Left lung (tissue), 14 donors: ENCODE data around the gene ZMPSTE24. TPM values are rescaled to one million over a fixed set of nuclear protein-coding genes. Genes with fewer than 3 reads are reported as not detected.
"Not testable (repeated sequence)": the region's sequence is repeated elsewhere in the genome, so short reads cannot be mapped to it uniquely, and the experiment has no call there.

ENCODE experiments used
- ATAC-seq: fragments of 200-7000 bp; cut with Tn5 transposase; one replicate; pipeline ENCODE4 v1.9.1; 2020; ENCODE audit warnings: moderate library complexity
- DNase-seq, 4 donors: peaks; one replicate each; pipeline ENCODE4 v3.0.0-alpha.2; 2013 to 2020
- H3K27ac ChIP-seq, 2 donors: fragments of 200-600 bp; sonication (generic) in 1 of 2; one replicate each; pipeline versions ENCODE4 v1.5.0 to v1.8.0; 2020 to 2021
- H3K27me3 ChIP-seq, 2 donors: fragments of 200-600 bp; sonication (generic) in 1 of 2; one replicate each; pipeline versions ENCODE4 v1.5.0 to v1.8.0; 2020 to 2021
- H3K36me3 ChIP-seq, 2 donors: fragments of 200-600 bp; sonication (generic) in 1 of 2; one replicate each; pipeline versions ENCODE4 v1.5.0 to v1.8.0; 2020 to 2021
- H3K4me1 ChIP-seq, 2 donors: fragments of 200-600 bp; one replicate each; pipeline ENCODE4 v1.8.0; 2021
- H3K4me3 ChIP-seq, 2 donors: fragments of 200-600 bp; sonication (generic) in 1 of 2; one replicate each; pipeline versions ENCODE4 v1.5.0 to v1.8.0; 2020 to 2021; ENCODE audit warnings: mild to moderate bottlenecking in 1 of 2
- H3K9me3 ChIP-seq, 2 donors: fragments of 200-600 bp; sonication (generic) in 1 of 2; one replicate each; pipeline versions ENCODE4 v1.5.0 to v1.8.0; 2020 to 2021
- CTCF ChIP-seq, 2 donors: fragments of 200-600 bp; sonication (generic) in 1 of 2; IDR thresholded peaks; one replicate each; pipeline versions ENCODE4 v1.5.0 to v1.8.0; 2021; ENCODE audit warnings: antibody characterized with exemption in 2 of 2
- intact Hi-C, 2 donors: fragments of 100-400 bp; cut with DNase I; formaldehyde crosslinking; loops; one replicate each; pipeline versions ENCODE4 v1.11.2 to v1.14.2; 2022
- long read RNA-seq, 12 donors: library from polyadenylated mRNA in 2 of 12; unstranded in 2 of 12; transcript quantifications; one replicate each; pipeline ENCODE4 v2.0.0 and lab custom pipeline, GENCODE V29; 2019 to 2026
- polyA plus RNA-seq, 6 donors: library from polyadenylated mRNA; unstranded; fragments of 120-200 nt; gene quantifications; one replicate each; pipeline ENCODE4 v1.2.1, GENCODE V29; 2013; ENCODE audit not compliant: insufficient read length in 6 of 6
- total RNA-seq, 2 donors: library from RNA; stranded (reverse); fragmentation: NEBNext Ultra II Directional; extraction: Animal tissue kit (Norgen Biotek cat#: 25700); gene quantifications; one replicate each; pipeline ENCODE4 v1.2.1, GENCODE V29; 2021
- donor health status: DM: no; HTN: yes; CAD: no.
- donor health status: DM: no; HTN: no; CAD: no.

ZMPSTE24 gene
- total RNA-seq (10 to 100 TPM; 54.5 to 57.2 TPM), polyA plus RNA-seq (10 to 100 TPM; 38.7 to 49.3 (median 43.7) TPM)
- long read RNA-seq, donor 1, transcript ZMPSTE24-203 (2 exons, 530 nt), result major isoform, 10 of 14 reads
- long read RNA-seq, donor 1, partial matches to known transcripts, result 0 of 14 reads
- long read RNA-seq, donor 1, other reads (novel, unspliced or antisense), result 0 of 14 reads
- long read RNA-seq, donor 2, transcript ZMPSTE24-201 (10 exons, 3,108 nt), result major isoform, 8 of 16 reads
- long read RNA-seq, donor 2, transcript ZMPSTE24-203 (2 exons, 530 nt), result major isoform, 8 of 16 reads
- long read RNA-seq, donor 2, partial matches to known transcripts, result 0 of 16 reads
- long read RNA-seq, donor 2, other reads (novel, unspliced or antisense), result 0 of 16 reads
- long read RNA-seq, donor 3, transcript ZMPSTE24-201 (10 exons, 3,108 nt), result major isoform, 8 of 17 reads
- long read RNA-seq, donor 3, partial matches to known transcripts, result 8 of 17 reads
- long read RNA-seq, donor 3, other reads (novel, unspliced or antisense), result 0 of 17 reads
- long read RNA-seq, donor 4, partial matches to known transcripts, result 2 of 4 reads
- long read RNA-seq, donor 4, other reads (novel, unspliced or antisense), result 0 of 4 reads
- long read RNA-seq, donor 5, transcript ZMPSTE24-201 (10 exons, 3,108 nt), result major isoform, 6 of 9 reads
- long read RNA-seq, donor 5, partial matches to known transcripts, result 0 of 9 reads
- long read RNA-seq, donor 5, other reads (novel, unspliced or antisense), result 0 of 9 reads
- long read RNA-seq, donor 6, transcript ZMPSTE24-203 (2 exons, 530 nt), result minor isoform, 7 of 29 reads
- long read RNA-seq, donor 6, transcript ZMPSTE24-201 (10 exons, 3,108 nt), result major isoform, 10 of 29 reads
- long read RNA-seq, donor 6, partial matches to known transcripts, result 12 of 29 reads
- long read RNA-seq, donor 6, other reads (novel, unspliced or antisense), result 0 of 29 reads
- long read RNA-seq, donor 7, partial matches to known transcripts, result 0 of 6 reads
- long read RNA-seq, donor 7, other reads (novel, unspliced or antisense), result 0 of 6 reads
- long read RNA-seq, donor 8, transcript ZMPSTE24-201 (10 exons, 3,108 nt), result major isoform, 19 of 23 reads
- long read RNA-seq, donor 8, partial matches to known transcripts, result 0 of 23 reads
- long read RNA-seq, donor 8, other reads (novel, unspliced or antisense), result 0 of 23 reads
- long read RNA-seq, donor 9, result 0 reads
- long read RNA-seq, donor 10, partial matches to known transcripts, result 4 of 6 reads
- long read RNA-seq, donor 10, other reads (novel, unspliced or antisense), result 0 of 6 reads
- long read RNA-seq, donor 11, transcript ZMPSTE24-201 (10 exons, 3,108 nt), result major isoform, 5 of 10 reads
- long read RNA-seq, donor 11, transcript ZMPSTE24-203 (2 exons, 530 nt), result major isoform, 5 of 10 reads
- long read RNA-seq, donor 11, partial matches to known transcripts, result 0 of 10 reads
- long read RNA-seq, donor 11, other reads (novel, unspliced or antisense), result 0 of 10 reads
- long read RNA-seq, donor 12, transcript ZMPSTE24-201 (10 exons, 3,108 nt), result major isoform, 6 of 12 reads
- long read RNA-seq, donor 12, transcript ZMPSTE24-203 (2 exons, 530 nt), result major isoform, 6 of 12 reads
- long read RNA-seq, donor 12, partial matches to known transcripts, result 0 of 12 reads
- long read RNA-seq, donor 12, other reads (novel, unspliced or antisense), result 0 of 12 reads

- peak within 1 kb of the TSS; percentile 61 to 95 for H3K4me3 ChIP-seq
- H3K27ac ChIP-seq, result peak within 1 kb of the TSS; percentile 97 to 98
- H3K27me3 ChIP-seq, result no peaks in the 10 kb centered on the region
- DNase-seq, result peak; percentile 95 to 97 (median 96)
- H3K4me1 ChIP-seq, result peaks cover 8 to 55% of the 10 kb centered on the region in 2 donors
- H3K9me3 ChIP-seq, result no peaks in the 10 kb centered on the region
- peak; percentile 99 for ATAC-seq
- TF ChIP-seq CTCF (IDR thresholded peaks at IDR 0.05), result no peak
- peaks cover 0 to 28% of the 10 kb centered on the region in 2 donors for H3K36me3 ChIP-seq
- intact Hi-C loops, result no loop called here
Observed at GRCh38 chr1:40257688-40258444, at the start of gene ZMPSTE24. TSS of gene ZMPSTE24 (plus strand) at chr1:40258236. CDS start at chr1:40258272, 36 bp downstream.

GRCh38 chr1:40210511-40211204 is 47.4 kb upstream of the ZMPSTE24 start:
- intact Hi-C loops, result no loop called here
- no peak for TF ChIP-seq CTCF (IDR thresholded peaks at IDR 0.05)
- H3K27me3 ChIP-seq, result no peaks in the 10 kb centered on the region
- no peak for DNase-seq
- H3K4me3 ChIP-seq, result no peak overlapping the region
- no peak overlapping the region for H3K27ac ChIP-seq
- no peaks in the 10 kb centered on the region for H3K4me1 ChIP-seq
- H3K9me3 ChIP-seq, result no peaks in the 10 kb centered on the region
- no peak for ATAC-seq
- H3K36me3 ChIP-seq, result peaks cover 0 to 38% of the 10 kb centered on the region in 2 donors

GRCh38 chr1:40218333-40218732 is 39.7 kb upstream of the ZMPSTE24 start:
- no peak for TF ChIP-seq CTCF (IDR thresholded peaks at IDR 0.05)
- ATAC-seq (no peak), DNase-seq (no peak)
- H3K36me3 ChIP-seq, result peaks cover 0 to 13% of the 10 kb centered on the region in 2 donors
- H3K27ac ChIP-seq, result no peak overlapping the region
- intact Hi-C loops, result no loop called here
- no peaks in the 10 kb centered on the region for H3K9me3 ChIP-seq
- H3K27me3 ChIP-seq, result no peaks in the 10 kb centered on the region
- H3K4me3 ChIP-seq, result no peak overlapping the region
- no peaks in the 10 kb centered on the region for H3K4me1 ChIP-seq

- intact Hi-C loops, H3K4me1 ChIP-seq, H3K9me3 ChIP-seq, DNase-seq, H3K4me3 ChIP-seq, ATAC-seq, H3K27me3 ChIP-seq, H3K27ac ChIP-seq: not testable (repeated sequence)
- H3K36me3 ChIP-seq, result peaks cover 0 to 25% of the 10 kb centered on the region in 2 donors
Observed at GRCh38 chr1:40221471-40221905, 36.5 kb upstream of the ZMPSTE24 start.
